Progenitor cell of endocrine pancreas (in vitro differentiated cells): Measurements from ENCODE around the gene OR10G4. TPM values are rescaled to one million over a fixed set of nuclear protein-coding genes. Genes with fewer than 3 reads are reported as not detected.

Experiments used
- DNase-seq: peaks from one replicate; pipeline ENCODE4 v3.0.0; 2021; ENCODE audit warnings: low spot score; ENCODE audit not compliant: unreplicated experiment
- H3K27ac Mint-ChIP-seq: 2 replicates; pipeline ENCODE4 v1.8.0; 2021; ENCODE audit warnings: mild to moderate bottlenecking, moderate library complexity, mixed read lengths
- H3K27me3 Mint-ChIP-seq: 2 replicates; pipeline ENCODE4 v1.8.0; 2021; ENCODE audit warnings: mixed read lengths
- H3K36me3 Mint-ChIP-seq: 2 replicates; pipeline ENCODE4 v1.8.0; 2022; ENCODE audit warnings: mixed read lengths; ENCODE audit not compliant: insufficient read depth
- H3K4me1 Mint-ChIP-seq: 2 replicates; pipeline ENCODE4 v1.8.0; 2021; ENCODE audit warnings: low read depth, mixed read lengths
- H3K4me3 Mint-ChIP-seq: 2 replicates; pipeline ENCODE4 v1.8.0; 2021; ENCODE audit warnings: low read depth, mild to moderate bottlenecking, moderate library complexity, mixed read lengths
- H3K9me3 Mint-ChIP-seq: 2 replicates; pipeline ENCODE4 v1.8.0; 2021; ENCODE audit warnings: low read depth, mixed read lengths
- CTCF ChIP-seq: fragments of 200-600 bp; sonication (generic); IDR thresholded peaks from one replicate; pipeline ENCODE4 v1.5.0; 2021; ENCODE audit warnings: antibody characterized with exemption, mild to moderate bottlenecking; ENCODE audit not compliant: unreplicated experiment
- total RNA-seq: library from RNA; stranded (reverse); gene quantifications from 2 replicates; pipeline ENCODE4 v1.2.1, GENCODE V29; 2021

The OR10G4 gene
- total RNA-seq, 1 donor from 2014 or later: not detected

GRCh38 chr11:124043420-124043819 lies 30.6 kb downstream of the OR10G4 start:
- TF ChIP-seq CTCF: no peak
- H3K36me3 Mint-ChIP-seq: no peaks in the 10 kb centered on the region
- H3K9me3 Mint-ChIP-seq: no peaks in the 10 kb centered on the region
- H3K4me3 Mint-ChIP-seq: no peak overlapping the region
- DNase-seq: no peak
- H3K27me3 Mint-ChIP-seq: no peaks in the 10 kb centered on the region
- no peaks in the 10 kb centered on the region for H3K4me1 Mint-ChIP-seq
- H3K27ac Mint-ChIP-seq: no peak overlapping the region

- Mint-ChIP-seq H3K36me3 (no peaks in the 10 kb centered on the region), H3K4me3 (no peak overlapping the region), H3K9me3 (no peaks in the 10 kb centered on the region), H3K4me1 (no peaks in the 10 kb centered on the region), H3K27ac (no peak overlapping the region), H3K27me3 (no peaks in the 10 kb centered on the region)
- no peak for TF ChIP-seq CTCF
- no peak for DNase-seq
Measured at GRCh38 chr11:124050748-124051147, 38.0 kb downstream of the OR10G4 start.

GRCh38 chr11:124052966-124053365 lies 40.2 kb downstream of the OR10G4 start:
- Mint-ChIP-seq H3K27me3 (no peaks in the 10 kb centered on the region), H3K9me3 (peaks cover 2% of the 10 kb centered on the region), H3K4me1 (no peaks in the 10 kb centered on the region), H3K36me3 (no peaks in the 10 kb centered on the region), H3K27ac (no peak overlapping the region), H3K4me3 (no peak overlapping the region)
- no peak for DNase-seq
- TF ChIP-seq CTCF: no peak

Other genes starting within 250 kb of the OR10G4 start
- not detected in 2 replicates for gene OR6M1, start 206.6 kb upstream of the OR10G4 start, total RNA-seq
- not detected in 2 replicates for gene TMEM225, start 127.3 kb upstream of the OR10G4 start, total RNA-seq
- gene OR8D4, start 110.8 kb upstream of the OR10G4 start, total RNA-seq: 0.24 and 0.58 TPM in 2 replicates
- gene OR4D5, start 73.4 kb upstream of the OR10G4 start, total RNA-seq: 0.53 TPM in 1 of 2 replicates, not detected in the other
- gene OR6T1, start 69.2 kb upstream of the OR10G4 start, total RNA-seq: not detected in 2 replicates
- not detected in 2 replicates for gene OR10S1, start 35.2 kb upstream of the OR10G4 start, total RNA-seq
- not detected in 2 replicates for gene OR10G6, start 17.8 kb upstream of the OR10G4 start, total RNA-seq
- not detected in 2 replicates for gene OR10G9, start 10.0 kb downstream of the OR10G4 start, total RNA-seq
- not detected in 2 replicates for gene OR10G8, start 13.8 kb downstream of the OR10G4 start, total RNA-seq
- gene OR10G7, start 28.3 kb downstream of the OR10G4 start, total RNA-seq: not detected in 2 replicates
- 20.9 and 22.6 TPM in 2 replicates for gene VWA5A, start 102.5 kb downstream of the OR10G4 start, total RNA-seq
- not detected in 2 replicates for gene OR10D3, start 170.3 kb downstream of the OR10G4 start, total RNA-seq
- gene OR8G1, start 228.1 kb downstream of the OR10G4 start, total RNA-seq: not detected in 2 replicates
- not detected in 2 replicates for gene OR8G5, start 243.4 kb downstream of the OR10G4 start, total RNA-seq